ENCODE measurements around the gene PRDM2. TPM values are rescaled to one million over a fixed set of nuclear protein-coding genes. Genes with fewer than 3 reads are reported as not detected.
A peak's percentile ranks its signal among the peaks of the same experiment; 100 is the strongest.

The PRDM2 gene
- total and polyA plus RNA-seq, 11 donors, result 16.1 to 52.7 (median 36.3) TPM

GRCh38 chr1:13814131-13814530 is 114.1 kb downstream of the PRDM2 start:
- peaks cover 0 to 13% (median 4%) of the 10 kb centered on the region in 9 donors for H3K36me3 ChIP-seq
- H3K4me3 ChIP-seq, result no peak overlapping the region
- no peaks in the 10 kb centered on the region for H3K9me3 ChIP-seq
- WGBS, 4 donors, result 69 to 83% (median 79%) methylated on average over 5 to 7 of the region's 7 CpGs
- ATAC-seq, result peak in 1 of 4 donors; percentile 29
- TF ChIP-seq POLR2A (IDR thresholded peaks at IDR 0.05) (no peak), CTCF (IDR thresholded peaks at IDR 0.05) (no peak)
- intact Hi-C loops (cut with DNase I), result loop anchor here in 6 of 10 donors (5.0 to 10.0 kb wide), 4 partner anchors 141 to 152 kb away; no protein-coding TSS in a partner anchor
- H3K4me1 ChIP-seq, result peaks cover 0 to 7% (median 0%) of the 10 kb centered on the region in 12 donors
- peak in 1 of 5 donors; percentile 19 for DNase-seq
- H3K27ac ChIP-seq, result no peak overlapping the region
- H3K27me3 ChIP-seq, result no peaks in the 10 kb centered on the region

GRCh38 chr1:13816016-13816760 is 116.2 kb downstream of the PRDM2 start:
- Histone ChIP-seq H3K27ac (no peak overlapping the region), H3K9me3 (no peaks in the 10 kb centered on the region), H3K4me1 (peaks cover 0 to 7% (median 0%) of the 10 kb centered on the region in 12 donors), H3K4me3 (no peak overlapping the region), H3K36me3 (peaks cover 0 to 17% (median 8%) of the 10 kb centered on the region in 9 donors), H3K27me3 (no peaks in the 10 kb centered on the region)
- TF ChIP-seq CTCF (IDR thresholded peaks at IDR 0.05), result no peak
- TF ChIP-seq POLR2A (IDR thresholded peaks at IDR 0.05), result no peak
- 95 to 96% (median 95%) methylated on average over 13 to 16 of the region's 16 CpGs for WGBS, 4 donors
- DNase-seq (peak in 1 of 5 donors; percentile 50), ATAC-seq (no peak)
- intact Hi-C loops (cut with DNase I), result loop anchor here in 3 of 10 donors (5.0 to 10.0 kb wide), 3 partner anchors 139 to 151 kb away; no protein-coding TSS in a partner anchor

GRCh38 chr1:13817906-13818305 is 117.9 kb downstream of the PRDM2 start:
- DNase-seq, result no peak
- no peaks in the 10 kb centered on the region for H3K9me3 ChIP-seq
- H3K36me3 ChIP-seq, result peaks cover 0 to 26% (median 18%) of the 10 kb centered on the region in 9 donors
- H3K27me3 ChIP-seq, result no peaks in the 10 kb centered on the region
- intact Hi-C loops (cut with DNase I), result loop anchor here in 3 of 10 donors (5.0 to 10.0 kb wide), 3 partner anchors 137 to 153 kb away; no protein-coding TSS in a partner anchor
- no peak overlapping the region for H3K27ac ChIP-seq
- ATAC-seq, result no peak
- TF ChIP-seq POLR2A (IDR thresholded peaks at IDR 0.05), result no peak
- H3K4me1 ChIP-seq, result peaks cover 0 to 7% (median 0%) of the 10 kb centered on the region in 12 donors
- no peak overlapping the region for H3K4me3 ChIP-seq
- WGBS, 4 donors, result 88% methylated on average over 6 of the region's 6 CpGs

- H3K4me3 ChIP-seq, result no peak overlapping the region
- H3K27ac ChIP-seq, result no peak overlapping the region
- peak in 1 of 5 donors; percentile 53 for DNase-seq
- ATAC-seq, result no peak
- intact Hi-C loops (cut with DNase I), result loop anchor here in 3 of 10 donors (5.0 to 10.0 kb wide), 3 partner anchors 136 to 154 kb away; no protein-coding TSS in a partner anchor
- peaks cover 0 to 33% (median 18%) of the 10 kb centered on the region in 9 donors for H3K36me3 ChIP-seq
- 90 to 94% (median 93%) methylated on average over 7 of the region's 7 CpGs for WGBS, 4 donors
- H3K4me1 ChIP-seq, result peaks cover 0 to 6% (median 0%) of the 10 kb centered on the region in 12 donors
- TF ChIP-seq POLR2A (IDR thresholded peaks at IDR 0.05), result no peak
- TF ChIP-seq CTCF (IDR thresholded peaks at IDR 0.05), result no peak
- H3K27me3 ChIP-seq, result no peaks in the 10 kb centered on the region
- H3K9me3 ChIP-seq, result no peaks in the 10 kb centered on the region
These were observed 118.9 kb downstream of the PRDM2 start for GRCh38 chr1:13818926-13819325.

Measured in heart left ventricle (tissue), 16 donors.